ENCODE measurements around the gene ZNF438. TPM values are rescaled to one million over a fixed set of nuclear protein-coding genes. Genes with fewer than 3 reads are reported as not detected.
"Not testable (repeated sequence)": the region's sequence is repeated elsewhere in the genome, so short reads cannot be mapped to it uniquely, and the experiment has no call there.

Gene ZNF438
- total RNA-seq, 2 experiments from 2014 or later, result 3.1 to 3.9 TPM

DNA sequence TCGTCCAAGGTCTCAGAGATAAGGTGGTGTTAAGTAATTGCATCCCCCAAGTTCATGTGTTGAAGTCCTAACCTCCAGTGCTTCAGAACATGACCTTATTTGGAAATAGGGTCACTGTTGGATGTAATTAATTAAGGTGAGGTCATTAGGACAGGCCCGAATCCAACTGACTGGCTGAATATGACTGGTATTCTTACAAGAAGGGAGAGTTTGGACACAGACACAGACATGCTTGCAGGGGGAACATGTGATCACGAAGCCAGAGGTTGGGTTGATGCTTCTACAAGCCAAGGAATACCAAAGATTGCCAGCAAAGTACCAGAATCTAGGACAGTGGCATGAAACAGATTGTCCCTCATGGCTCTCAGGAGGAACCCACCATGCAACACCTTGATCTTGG is 228.6 kb downstream of the ZNF438 start:
- ATAC-seq (ENCODE audit: low read depth), result no peak
- POLR2A ChIA-PET, result no interaction called here
- Mint-ChIP-seq H3K27ac (no peak overlapping the region), H3K36me3 (no peaks in the 10 kb centered on the region), H3K9me3 (no peaks in the 10 kb centered on the region), H3K27me3 (peaks cover 2% of the 10 kb centered on the region), H3K4me1 (peaks cover 2% of the 10 kb centered on the region), H3K4me3 (no peak overlapping the region)
- no peak for DNase-seq

DNA sequence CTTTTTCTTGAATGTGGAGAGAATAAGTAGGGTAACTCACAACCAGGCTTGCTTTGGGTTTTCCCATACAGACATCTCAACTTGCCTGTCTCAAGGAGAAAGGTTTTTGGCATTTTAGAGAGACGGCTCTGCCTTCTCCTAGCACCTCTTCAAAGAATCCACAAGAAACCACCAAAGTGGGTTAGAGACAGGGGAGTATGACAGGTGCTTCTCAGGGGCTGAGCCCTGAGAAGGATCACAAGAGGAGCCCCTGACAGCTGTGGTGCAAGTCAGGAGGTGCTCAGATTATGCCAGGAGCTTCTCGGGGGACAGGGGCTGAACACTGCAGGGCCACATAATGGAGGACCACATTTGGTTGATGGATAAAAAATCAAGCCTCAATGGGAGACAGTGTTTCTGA is 231.3 kb downstream of the ZNF438 start:
- no peaks in the 10 kb centered on the region for H3K4me1 Mint-ChIP-seq
- DNase-seq, result no peak
- peaks cover 2% of the 10 kb centered on the region for H3K27me3 Mint-ChIP-seq
- H3K36me3 Mint-ChIP-seq, result no peaks in the 10 kb centered on the region
- H3K4me3 Mint-ChIP-seq, result no peak overlapping the region
- ATAC-seq (ENCODE audit: low read depth), result no peak
- no peaks in the 10 kb centered on the region for H3K9me3 Mint-ChIP-seq
- POLR2A ChIA-PET, result no interaction called here
- H3K27ac Mint-ChIP-seq, result no peak overlapping the region

DNA sequence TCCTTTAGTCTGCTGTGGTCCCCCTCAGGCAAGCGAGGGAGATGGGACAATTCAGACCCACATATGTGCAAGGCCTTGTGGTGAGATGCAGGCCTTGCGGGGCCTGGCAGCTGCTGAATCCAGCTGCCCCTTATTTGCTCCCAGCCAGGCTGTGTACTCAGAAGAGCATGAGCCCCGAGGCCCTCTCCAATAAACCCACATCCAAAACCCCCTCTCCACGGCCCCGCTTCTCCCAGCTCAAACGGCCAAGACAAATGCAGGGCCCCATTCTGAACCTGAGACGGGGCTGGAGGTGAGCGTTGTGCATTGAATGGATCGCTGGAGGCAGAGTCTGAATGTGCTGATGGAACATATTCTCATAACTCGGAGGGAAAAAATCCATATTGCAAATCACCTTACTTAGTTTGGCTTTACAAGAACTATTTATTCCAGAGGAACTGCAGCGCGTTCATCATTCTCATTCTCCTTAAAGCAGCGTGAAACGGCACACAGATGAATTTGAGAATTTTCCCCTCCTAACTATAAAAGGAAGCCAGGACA is 232.9 kb downstream of the ZNF438 start:
- Mint-ChIP-seq H3K4me3 (no peak overlapping the region), H3K9me3 (no peaks in the 10 kb centered on the region), H3K27ac (no peak overlapping the region), H3K4me1 (no peaks in the 10 kb centered on the region), H3K27me3 (peaks cover 2% of the 10 kb centered on the region), H3K36me3 (no peaks in the 10 kb centered on the region)
- no peak for ATAC-seq (ENCODE audit: low read depth)
- DNase-seq, result no peak
- POLR2A ChIA-PET, result no interaction called here

DNA sequence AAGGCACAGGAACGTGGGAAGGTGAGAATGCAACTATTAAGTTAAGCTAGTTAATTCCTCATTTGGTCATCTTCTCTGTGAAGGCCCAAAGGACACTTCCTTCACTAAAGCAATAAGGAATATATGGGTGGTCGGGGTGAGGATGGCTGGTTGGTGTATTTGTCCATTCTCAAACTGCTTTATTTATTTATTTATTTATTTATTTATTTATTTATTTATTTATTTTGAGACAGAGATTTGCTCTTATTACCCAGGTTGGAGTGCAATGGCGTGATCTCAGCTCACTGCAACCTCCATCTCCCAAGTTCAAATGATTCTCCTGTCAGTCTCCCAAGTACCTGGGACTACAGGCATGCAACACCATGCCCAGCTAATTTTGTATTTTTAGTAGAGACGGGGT is 236.6 kb downstream of the ZNF438 start:
- POLR2A ChIA-PET; DNase-seq; H3K27me3 Mint-ChIP-seq; H3K4me3 Mint-ChIP-seq; H3K9me3 Mint-ChIP-seq; ATAC-seq (ENCODE audit: low read depth); H3K27ac Mint-ChIP-seq; H3K36me3 Mint-ChIP-seq: not testable (repeated sequence)
- H3K4me1 Mint-ChIP-seq, result peaks cover 13% of the 10 kb centered on the region

All from activated naive CD8-positive, alpha-beta T cell treated with anti-CD3 and anti-CD28 coated beads, Interleukin-2, amount 10 ng/mL, durations not matched to agents 7 days and 5 days (primary cell).